ENCODE measurements around the gene TIAL1. TPM values are rescaled to one million over a fixed set of nuclear protein-coding genes. Genes with fewer than 3 reads are reported as not detected.

TIAL1 gene
- total RNA-seq, 1 donor from 2014 or later, result 132 TPM

DNA sequence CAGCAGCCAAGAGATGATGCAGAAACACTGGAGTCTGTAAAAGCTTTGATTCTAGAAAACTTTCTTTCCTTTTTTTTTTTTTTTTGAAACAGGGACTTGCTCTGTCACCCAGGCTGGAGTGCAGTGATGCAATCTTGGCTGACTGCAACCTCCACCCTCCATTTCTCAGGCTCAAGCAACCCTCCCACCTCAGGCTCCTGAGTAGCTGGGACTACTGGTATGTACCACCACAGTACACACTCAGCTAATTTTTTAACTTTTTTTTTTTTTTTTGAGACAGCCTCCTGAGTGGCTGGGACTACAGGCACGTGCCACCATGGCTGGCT, 37.4 kb upstream of the TIAL1 start:
- H3K27me3 Mint-ChIP-seq (ENCODE audit: low read depth), result no peaks in the 10 kb centered on the region
- no peak for DNase-seq (ENCODE audit: low spot score)
- H3K4me3 Mint-ChIP-seq (ENCODE audit: unreplicated experiment), result no peak overlapping the region
- no peaks in the 10 kb centered on the region for H3K36me3 Mint-ChIP-seq (ENCODE audit: low read depth)
- no peaks in the 10 kb centered on the region for H3K9me3 Mint-ChIP-seq (ENCODE audit: low read depth)
- peak overlapping the region; percentile 46 for H3K27ac Mint-ChIP-seq (ENCODE audit: unreplicated experiment)
- peaks cover 7% of the 10 kb centered on the region for H3K4me1 Mint-ChIP-seq (ENCODE audit: low read depth)
- no peak for TF ChIP-seq CTCF (IDR thresholded peaks at IDR 0.05)

GRCh38 chr10:119633538-119634218, 36.9 kb upstream of the TIAL1 start:
- H3K9me3 Mint-ChIP-seq (ENCODE audit: low read depth), result no peaks in the 10 kb centered on the region
- H3K4me1 Mint-ChIP-seq (ENCODE audit: low read depth), result peaks cover 7% of the 10 kb centered on the region
- no peaks in the 10 kb centered on the region for H3K27me3 Mint-ChIP-seq (ENCODE audit: low read depth)
- H3K4me3 Mint-ChIP-seq (ENCODE audit: unreplicated experiment), result no peak overlapping the region
- H3K36me3 Mint-ChIP-seq (ENCODE audit: low read depth), result no peaks in the 10 kb centered on the region
- no peak for TF ChIP-seq CTCF (IDR thresholded peaks at IDR 0.05)
- no peak overlapping the region for H3K27ac Mint-ChIP-seq (ENCODE audit: unreplicated experiment)
- peak; percentile 9 for DNase-seq (ENCODE audit: low spot score)

GRCh38 chr10:119630300-119630699, 33.5 kb upstream of the TIAL1 start:
- H3K27ac Mint-ChIP-seq (ENCODE audit: unreplicated experiment), result no peak overlapping the region
- no peaks in the 10 kb centered on the region for H3K27me3 Mint-ChIP-seq (ENCODE audit: low read depth)
- no peak for TF ChIP-seq CTCF (IDR thresholded peaks at IDR 0.05)
- no peak overlapping the region for H3K4me3 Mint-ChIP-seq (ENCODE audit: unreplicated experiment)
- H3K36me3 Mint-ChIP-seq (ENCODE audit: low read depth), result no peaks in the 10 kb centered on the region
- H3K9me3 Mint-ChIP-seq (ENCODE audit: low read depth), result no peaks in the 10 kb centered on the region
- peaks cover 7% of the 10 kb centered on the region for H3K4me1 Mint-ChIP-seq (ENCODE audit: low read depth)
- DNase-seq (ENCODE audit: low spot score), result peak; percentile 3

DNA sequence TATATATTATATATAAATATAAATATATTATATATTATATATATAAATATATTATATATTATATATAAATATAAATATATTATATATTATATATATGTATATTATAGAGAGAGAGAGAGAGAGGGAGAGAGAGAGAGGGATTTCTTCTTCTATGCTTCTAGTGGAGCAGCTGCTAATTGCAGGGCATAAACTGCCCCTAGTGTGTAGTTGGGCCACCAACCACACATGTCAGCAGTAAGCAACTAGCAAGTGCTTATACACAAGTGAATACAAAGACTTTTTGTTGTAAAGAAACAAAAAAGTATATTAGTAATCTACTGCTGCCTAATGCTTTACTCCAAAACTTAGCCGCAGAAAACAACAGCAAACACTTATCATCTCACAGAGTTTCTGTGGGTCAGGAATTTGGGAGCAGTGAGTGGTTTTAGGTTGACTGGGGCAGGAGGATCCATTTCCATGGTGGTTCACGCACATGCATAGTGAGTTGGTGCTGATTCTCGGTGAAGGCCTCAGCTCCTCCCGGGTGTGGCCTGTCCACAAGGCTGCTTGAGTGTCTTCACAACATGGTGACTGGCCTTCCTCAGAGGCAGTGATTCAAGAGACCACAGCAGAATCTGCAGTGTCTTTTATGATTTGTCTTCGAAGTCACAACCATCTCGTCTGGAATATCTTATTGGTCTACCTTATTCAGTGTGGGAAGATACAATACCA, 29.0 kb upstream of the TIAL1 start:
- TF ChIP-seq CTCF (IDR thresholded peaks at IDR 0.05), result no peak
- Mint-ChIP-seq H3K27me3 (ENCODE audit: low read depth) (no peaks in the 10 kb centered on the region), H3K36me3 (ENCODE audit: low read depth) (no peaks in the 10 kb centered on the region), H3K27ac (ENCODE audit: unreplicated experiment) (no peak overlapping the region), H3K4me1 (ENCODE audit: low read depth) (no peaks in the 10 kb centered on the region), H3K9me3 (ENCODE audit: low read depth) (no peaks in the 10 kb centered on the region), H3K4me3 (ENCODE audit: unreplicated experiment) (no peak overlapping the region)
- DNase-seq (ENCODE audit: low spot score), result no peak

GRCh38 chr10:119621078-119621384, 24.3 kb upstream of the TIAL1 start:
- Mint-ChIP-seq H3K4me3 (ENCODE audit: unreplicated experiment) (no peak overlapping the region), H3K4me1 (ENCODE audit: low read depth) (peaks cover 8% of the 10 kb centered on the region), H3K27ac (ENCODE audit: unreplicated experiment) (no peak overlapping the region), H3K27me3 (ENCODE audit: low read depth) (no peaks in the 10 kb centered on the region), H3K36me3 (ENCODE audit: low read depth) (no peaks in the 10 kb centered on the region), H3K9me3 (ENCODE audit: low read depth) (no peaks in the 10 kb centered on the region)
- no peak for DNase-seq (ENCODE audit: low spot score)
- TF ChIP-seq CTCF (IDR thresholded peaks at IDR 0.05), result no peak

All from chondrocyte (in vitro differentiated cells).